T-helper 1 cell treated with Interleukin-12 subunit alpha and Interleukin-12 subunit beta and Interleukin-4 antibody, amounts not matched to agents 30 ng/mL and 1 ng/mL, for 36 hours (primary cell): ENCODE results near the gene ZNF106. TPM values are rescaled to one million over a fixed set of nuclear protein-coding genes. Genes with fewer than 3 reads are reported as not detected.

ENCODE experiments used
- intact Hi-C: fragments of 100-400 bp; cut with micrococcal nuclease; formaldehyde crosslinking; loops from one replicate; pipeline ENCODE4 v1.15.1; 2024
- total RNA-seq: library from RNA; stranded (reverse); gene quantifications from 2 replicates; pipeline ENCODE4 v1.2.3, GENCODE V29; 2022

The ZNF106 gene
- total RNA-seq, 1 donor from 2014 or later, result 53.0 TPM

GRCh38 chr15:42483677-42484076 is 7.3 kb downstream of the ZNF106 start:
- intact Hi-C loops, result no loop called here

GRCh38 chr15:42482701-42483100 is 8.2 kb downstream of the ZNF106 start:
- intact Hi-C loops, result no loop called here

GRCh38 chr15:42474827-42475226 is 16.1 kb downstream of the ZNF106 start:
- intact Hi-C loops, result loop anchor here (5.0 to 10.0 kb wide), 2 partner anchors 300 to 418 kb away; no protein-coding TSS in a partner anchor

- intact Hi-C loops, result loop anchor here (1.0 to 10.0 kb wide), 7 partner anchors 20 to 482 kb away; partner anchors contain the start of genes GANC, TMEM87A and ZNF106
These were observed 19.9 kb downstream of the ZNF106 start for GRCh38 chr15:42471002-42471401.

GRCh38 chr15:42465520-42466259 is 25.3 kb downstream of the ZNF106 start:
- intact Hi-C loops, result no loop called here

GRCh38 chr15:42461261-42461660 is 29.7 kb downstream of the ZNF106 start:
- intact Hi-C loops, result no loop called here

- intact Hi-C loops, result no loop called here
These were observed 33.2 kb downstream of the ZNF106 start for GRCh38 chr15:42457445-42458442.

GRCh38 chr15:42456971-42457370 is 34.0 kb downstream of the ZNF106 start:
- intact Hi-C loops, result no loop called here

- intact Hi-C loops, result no loop called here
These were observed 34.4 kb downstream of the ZNF106 start for GRCh38 chr15:42456531-42456930.

GRCh38 chr15:42453826-42454225 is 37.1 kb downstream of the ZNF106 start:
- intact Hi-C loops, result no loop called here

GRCh38 chr15:42450425-42450790 is 40.5 kb downstream of the ZNF106 start:
- intact Hi-C loops, result no loop called here

GRCh38 chr15:42449770-42450424 is 41.0 kb downstream of the ZNF106 start:
- intact Hi-C loops, result no loop called here

- intact Hi-C loops, result no loop called here
These were observed 42.7 kb downstream of the ZNF106 start for GRCh38 chr15:42448281-42448680.

- intact Hi-C loops, result no loop called here
These were observed 43.3 kb downstream of the ZNF106 start for GRCh38 chr15:42447599-42447998.

GRCh38 chr15:42445551-42445950 is 45.4 kb downstream of the ZNF106 start:
- intact Hi-C loops, result no loop called here

- intact Hi-C loops, result no loop called here
These were observed 46.4 kb downstream of the ZNF106 start for GRCh38 chr15:42444415-42445063.

- intact Hi-C loops, result no loop called here
These were observed 63.3 kb downstream of the ZNF106 start for GRCh38 chr15:42427429-42428223.

- intact Hi-C loops, result no loop called here
These were observed 69.6 kb downstream of the ZNF106 start for GRCh38 chr15:42421376-42421775.

GRCh38 chr15:42419369-42419768 is 71.6 kb downstream of the ZNF106 start:
- intact Hi-C loops, result loop anchor here (5.0 kb wide), 1 partner anchor 233 kb away; no protein-coding TSS in a partner anchor

GRCh38 chr15:42413920-42414319 is 77.0 kb downstream of the ZNF106 start:
- intact Hi-C loops, result no loop called here
